ENCODE data around the gene PRDM2. TPM values are rescaled to one million over a fixed set of nuclear protein-coding genes. Genes with fewer than 3 reads are reported as not detected.

The PRDM2 gene
- total and polyA plus RNA-seq, 11 donors: 16.1 to 52.7 (median 36.3) TPM

DNA sequence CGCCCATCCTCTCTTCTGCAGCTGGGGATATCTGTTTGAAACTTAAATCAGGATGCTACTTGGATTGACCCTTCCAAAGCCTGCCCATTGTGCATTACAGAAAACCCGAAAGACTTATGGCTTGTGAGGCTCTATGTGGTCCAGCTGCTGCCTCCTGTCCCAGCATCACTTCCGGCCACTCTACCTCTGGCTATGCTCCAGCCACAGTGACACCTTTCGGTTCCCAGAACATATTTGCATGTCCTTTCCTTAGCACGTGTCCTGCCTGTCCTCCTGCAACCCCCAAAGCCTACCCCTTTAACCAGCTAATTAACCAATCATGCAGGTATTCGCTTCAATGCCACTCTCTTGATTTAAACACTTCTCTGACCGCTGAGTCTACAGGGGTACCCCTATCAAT is 167.6 kb downstream of the PRDM2 start:
- intact Hi-C loops (cut with DNase I): no loop called here
- no peak overlapping the region for H3K27ac ChIP-seq
- no peak for DNase-seq
- ATAC-seq: no peak
- H3K27me3 ChIP-seq: peaks cover 0 to 5% (median 0%) of the 10 kb centered on the region in 9 donors
- WGBS, 4 donors: 70 to 78% (median 73%) methylated on average over 7 of the region's 7 CpGs
- H3K4me3 ChIP-seq: no peak overlapping the region
- TF ChIP-seq, protein P1, sequence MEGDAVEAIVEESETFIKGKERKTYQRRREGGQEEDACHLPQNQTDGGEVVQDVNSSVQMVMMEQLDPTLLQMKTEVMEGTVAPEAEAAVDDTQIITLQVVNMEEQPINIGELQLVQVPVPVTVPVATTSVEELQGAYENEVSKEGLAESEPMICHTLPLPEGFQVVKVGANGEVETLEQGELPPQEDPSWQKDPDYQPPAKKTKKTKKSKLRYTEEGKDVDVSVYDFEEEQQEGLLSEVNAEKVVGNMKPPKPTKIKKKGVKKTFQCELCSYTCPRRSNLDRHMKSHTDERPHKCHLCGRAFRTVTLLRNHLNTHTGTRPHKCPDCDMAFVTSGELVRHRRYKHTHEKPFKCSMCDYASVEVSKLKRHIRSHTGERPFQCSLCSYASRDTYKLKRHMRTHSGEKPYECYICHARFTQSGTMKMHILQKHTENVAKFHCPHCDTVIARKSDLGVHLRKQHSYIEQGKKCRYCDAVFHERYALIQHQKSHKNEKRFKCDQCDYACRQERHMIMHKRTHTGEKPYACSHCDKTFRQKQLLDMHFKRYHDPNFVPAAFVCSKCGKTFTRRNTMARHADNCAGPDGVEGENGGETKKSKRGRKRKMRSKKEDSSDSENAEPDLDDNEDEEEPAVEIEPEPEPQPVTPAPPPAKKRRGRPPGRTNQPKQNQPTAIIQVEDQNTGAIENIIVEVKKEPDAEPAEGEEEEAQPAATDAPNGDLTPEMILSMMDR (IDR thresholded peaks at IDR 0.05): no peak
- no peak for TF ChIP-seq POLR2A (IDR thresholded peaks at IDR 0.05)
- H3K9me3 ChIP-seq: peaks cover 0 to 5% (median 0%) of the 10 kb centered on the region in 12 donors
- H3K36me3 ChIP-seq: no peaks in the 10 kb centered on the region
- no peaks in the 10 kb centered on the region for H3K4me1 ChIP-seq

DNA sequence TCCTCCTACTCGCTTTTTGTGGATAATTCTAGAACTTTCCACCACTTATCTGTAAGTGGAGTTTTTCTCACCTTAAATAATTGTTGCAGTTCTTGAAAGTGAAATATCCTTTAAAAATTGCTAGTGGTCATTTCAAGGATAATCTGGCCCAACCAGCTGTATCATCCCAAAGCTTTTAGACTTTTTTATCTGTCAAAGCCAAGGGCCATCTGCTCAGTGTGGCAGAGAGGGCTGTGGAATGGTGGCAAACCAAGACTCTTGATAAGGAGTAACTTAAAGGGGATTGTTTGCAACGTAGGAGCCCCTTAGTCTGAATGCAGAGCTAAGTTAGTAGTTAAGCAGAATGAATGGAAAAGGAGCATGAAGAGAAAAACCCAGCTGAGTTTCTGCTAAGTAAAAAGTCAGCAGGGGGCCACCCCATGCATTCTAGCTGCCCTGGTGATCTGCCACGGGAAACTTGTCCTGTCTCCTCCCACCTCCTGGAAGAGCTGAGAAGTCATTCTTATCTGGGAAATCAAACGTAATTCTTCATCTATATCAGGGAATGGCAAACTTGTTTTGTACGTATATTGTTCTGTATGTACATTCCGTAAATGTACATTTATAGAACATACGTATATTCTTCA is 169.3 kb downstream of the PRDM2 start:
- WGBS, 4 donors: 40 to 48% (median 45%) methylated on average over 7 of the region's 7 CpGs
- ATAC-seq (no peak), DNase-seq (no peak)
- Histone ChIP-seq H3K4me1 (no peaks in the 10 kb centered on the region), H3K9me3 (peaks cover 0 to 5% (median 0%) of the 10 kb centered on the region in 12 donors), H3K4me3 (no peak overlapping the region), H3K36me3 (no peaks in the 10 kb centered on the region), H3K27ac (no peak overlapping the region), H3K27me3 (peaks cover 0 to 16% (median 0%) of the 10 kb centered on the region in 9 donors)
- TF ChIP-seq POLR2A (IDR thresholded peaks at IDR 0.05): no peak
- TF ChIP-seq, protein P1 (IDR thresholded peaks at IDR 0.05): no peak
- intact Hi-C loops (cut with DNase I): no loop called here

DNA sequence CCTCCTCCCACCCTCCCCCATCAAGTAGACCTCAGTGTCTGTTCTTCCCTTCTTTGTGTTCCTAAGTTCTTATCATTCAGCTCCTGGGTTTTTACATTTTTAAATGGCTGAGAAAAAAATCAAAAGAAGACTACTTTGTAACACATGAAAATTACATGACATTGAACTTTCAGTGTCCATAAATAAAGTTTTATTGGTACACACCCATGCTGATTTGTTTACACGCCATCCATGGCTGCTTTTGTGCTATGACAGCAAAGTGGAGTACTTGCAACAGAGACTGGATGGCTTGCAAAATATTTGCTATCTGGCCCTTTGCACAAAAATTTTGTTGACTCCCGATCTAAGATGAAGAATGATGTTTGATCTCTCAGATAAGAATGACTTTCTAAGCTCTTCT is 171.4 kb downstream of the PRDM2 start:
- ATAC-seq: no peak

DNA sequence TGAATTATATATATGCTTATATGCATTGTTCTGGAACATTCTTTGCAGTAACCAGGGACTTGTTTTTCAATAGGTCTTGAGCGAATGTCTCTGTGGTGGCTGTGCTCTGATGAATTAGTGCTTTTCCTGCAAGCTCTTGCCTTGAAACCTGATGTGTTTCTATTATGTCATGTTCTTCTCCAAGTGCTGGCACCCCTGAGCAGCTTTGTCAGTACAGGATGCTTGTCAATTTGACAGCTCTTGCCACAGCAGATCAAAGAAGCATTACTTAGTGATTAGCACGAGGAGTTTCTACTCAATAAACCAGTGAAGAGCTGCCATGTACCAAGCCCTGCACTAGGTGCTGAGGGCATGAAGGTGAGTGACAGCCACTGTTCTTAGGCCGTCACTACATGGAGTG is 171.9 kb downstream of the PRDM2 start:
- peaks cover 0 to 5% (median 0%) of the 10 kb centered on the region in 12 donors for H3K9me3 ChIP-seq
- no peak for DNase-seq
- H3K27me3 ChIP-seq: peaks cover 0 to 21% (median 0%) of the 10 kb centered on the region in 9 donors
- ATAC-seq: no peak
- no peak overlapping the region for H3K27ac ChIP-seq
- TF ChIP-seq, protein P1 (IDR thresholded peaks at IDR 0.05): no peak
- no peak for TF ChIP-seq POLR2A (IDR thresholded peaks at IDR 0.05)
- no peak overlapping the region for H3K4me3 ChIP-seq
- no peaks in the 10 kb centered on the region for H3K36me3 ChIP-seq
- intact Hi-C loops (cut with DNase I): no loop called here
- H3K4me1 ChIP-seq: no peaks in the 10 kb centered on the region
- 79 to 87% (median 81%) methylated on average over 3 of the region's 3 CpGs for WGBS, 4 donors

More for the DNA sequence above, 171.4 kb downstream of the PRDM2 start:
- H3K27me3 ChIP-seq: peaks cover 0 to 18% (median 0%) of the 10 kb centered on the region in 9 donors
- WGBS, 4 donors: 79 to 88% (median 83%) methylated on average over 2 of the region's 2 CpGs
- no peak overlapping the region for H3K4me3 ChIP-seq
- DNase-seq: no peak
- TF ChIP-seq POLR2A (IDR thresholded peaks at IDR 0.05): no peak
- TF ChIP-seq, protein P1 (IDR thresholded peaks at IDR 0.05): no peak
- H3K36me3 ChIP-seq: no peaks in the 10 kb centered on the region
- peaks cover 0 to 5% (median 0%) of the 10 kb centered on the region in 12 donors for H3K9me3 ChIP-seq
- H3K4me1 ChIP-seq: no peaks in the 10 kb centered on the region
- H3K27ac ChIP-seq: no peak overlapping the region
- intact Hi-C loops (cut with DNase I): no loop called here

Measured in heart left ventricle (tissue), 16 donors.